GM12865 (cell line): ENCODE results near the gene IRF4.

Experiments used
- DNase-seq: peaks from one replicate; pipeline ENCODE4 v3.0.0; 2010; ENCODE audit warnings: low read depth
- H3K4me3 ChIP-seq: 2 replicates; pipeline ENCODE4 v1.5.1; 2011; ENCODE audit warnings: mild to moderate bottlenecking, low read depth, low read length, control low read depth
- CTCF ChIP-seq: IDR thresholded peaks from 2 replicates; pipeline ENCODE4 v1.5.1; 2011; ENCODE audit warnings: low read length, control low read depth, low read depth, inconsistent platforms; ENCODE audit not compliant: insufficient read depth; ENCODE audit errors: missing control alignments

Gene IRF4

GRCh38 chr6:456358-456867, 64.9 kb downstream of the IRF4 start:
- H3K4me3 ChIP-seq, result no peak overlapping the region
- DNase-seq, result no peak
- TF ChIP-seq CTCF, result no peak

- TF ChIP-seq CTCF, result no peak
- DNase-seq, result no peak
- no peak overlapping the region for H3K4me3 ChIP-seq
Observed at GRCh38 chr6:456887-457286, 65.3 kb downstream of the IRF4 start.
